HG03520 (cell line): ENCODE results near the gene AKAP13.

ENCODE experiments used
- ATAC-seq: cut with Tn5 transposase; IDR thresholded peaks from one replicate; pipeline ENCODE4 v1.9.1; 2021; ENCODE audit warnings: mild to moderate bottlenecking, moderate library complexity; ENCODE audit not compliant: unreplicated experiment

The AKAP13 gene

GRCh38 chr15:85772668-85773067 lies 392.3 kb downstream of the AKAP13 start:
- no peak for ATAC-seq

GRCh38 chr15:85773249-85773648 lies 392.8 kb downstream of the AKAP13 start:
- no peak for ATAC-seq

- ATAC-seq, result no peak
Measured at GRCh38 chr15:85773970-85774369, 393.6 kb downstream of the AKAP13 start.

- ATAC-seq, result no peak
Measured at GRCh38 chr15:85777250-85778106, 397.1 kb downstream of the AKAP13 start.

- no peak for ATAC-seq
Measured at GRCh38 chr15:85778107-85778776, 397.8 kb downstream of the AKAP13 start.

GRCh38 chr15:85779249-85779648 lies 398.8 kb downstream of the AKAP13 start:
- no peak for ATAC-seq

- ATAC-seq, result no peak
Measured at GRCh38 chr15:85780225-85780985, 400.0 kb downstream of the AKAP13 start.

- ATAC-seq, result no peak
Measured at GRCh38 chr15:85781099-85781498, 400.7 kb downstream of the AKAP13 start.

GRCh38 chr15:85782064-85782463 lies 401.7 kb downstream of the AKAP13 start:
- no peak for ATAC-seq

GRCh38 chr15:85785887-85786780 lies 405.7 kb downstream of the AKAP13 start:
- ATAC-seq, result no peak

- no peak for ATAC-seq
Measured at GRCh38 chr15:85786781-85787114, 406.3 kb downstream of the AKAP13 start.

GRCh38 chr15:85788771-85789495 lies 408.5 kb downstream of the AKAP13 start:
- no peak for ATAC-seq

GRCh38 chr15:85789496-85789875 lies 409.1 kb downstream of the AKAP13 start:
- ATAC-seq, result no peak

GRCh38 chr15:85792102-85792731 lies 411.8 kb downstream of the AKAP13 start:
- ATAC-seq, result no peak

- ATAC-seq, result no peak
Measured at GRCh38 chr15:85792912-85793590, 412.6 kb downstream of the AKAP13 start.

- ATAC-seq, result peak; percentile 37
Measured at GRCh38 chr15:85793641-85794597, 413.5 kb downstream of the AKAP13 start.

GRCh38 chr15:85794598-85795336 lies 414.4 kb downstream of the AKAP13 start, which contains the start of gene KLHL25:
KLHL25 (minus strand) TSS chr15:85794925; CDS start chr15:85769810, 25,115 bp downstream.
- ATAC-seq, result peak; percentile 98
